Neuron (in vitro differentiated cells): Measurements from ENCODE around the gene RFX5.

ENCODE experiments used
- H2AFZ ChIP-seq: one replicate; pipeline ENCODE4 v1.6.1; 2013; ENCODE audit warnings: low read depth, mild to moderate bottlenecking, inconsistent platforms, low read length, moderate library complexity
- H3K27me3 ChIP-seq: one replicate; pipeline ENCODE4 v1.6.1; 2013; ENCODE audit warnings: low read length; ENCODE audit not compliant: insufficient read depth
- H3K36me3 ChIP-seq: one replicate; pipeline ENCODE4 v1.6.1; 2013; ENCODE audit warnings: low read length; ENCODE audit not compliant: insufficient read depth
- H3K4me1 ChIP-seq: one replicate; pipeline ENCODE4 v1.6.1; 2013; ENCODE audit warnings: low read length; ENCODE audit not compliant: insufficient read depth
- H3K4me3 ChIP-seq: 2 replicates; pipeline ENCODE4 v1.5.1; 2013; ENCODE audit warnings: mild to moderate bottlenecking, low read length, moderate library complexity
- H3K9me3 ChIP-seq: one replicate; pipeline ENCODE4 v1.6.1; 2013; ENCODE audit warnings: low read length

Gene RFX5

DNA sequence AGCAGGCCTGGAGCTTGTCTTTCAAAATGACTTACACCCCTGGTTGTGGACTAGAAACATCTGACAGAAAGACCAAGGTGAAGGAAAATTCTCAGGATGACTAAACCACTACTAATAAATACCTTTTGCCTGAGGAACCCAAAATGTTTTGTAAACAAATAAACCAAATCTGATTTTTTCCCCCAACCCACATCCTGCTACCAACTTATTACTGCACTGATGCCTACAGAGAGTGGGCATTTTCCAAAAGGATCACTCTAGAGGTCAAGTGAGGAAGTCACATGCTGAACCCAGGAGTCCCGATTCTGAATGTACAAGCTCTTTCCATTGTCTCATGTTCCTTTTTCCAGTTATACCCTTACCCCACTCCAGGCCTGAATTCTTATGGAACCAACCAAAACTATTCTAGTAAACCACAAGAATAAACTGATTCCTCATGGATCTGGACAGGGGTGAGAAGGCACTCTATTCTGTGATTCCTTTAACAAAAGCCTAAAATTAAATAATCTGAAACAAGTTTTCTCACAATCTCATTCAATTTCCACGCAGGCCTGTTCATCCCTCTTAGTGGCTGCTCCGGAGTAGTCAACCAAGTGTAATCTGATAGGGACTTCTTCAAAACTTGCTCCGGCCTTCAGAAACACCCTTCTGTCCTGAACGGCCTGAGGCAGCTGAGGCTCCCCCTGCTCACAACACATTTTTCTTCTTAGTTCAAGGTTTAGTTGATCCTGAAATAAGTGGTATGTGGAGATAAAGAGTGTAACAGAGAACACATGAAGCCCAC is 21.2 kb downstream of the RFX5 start:
- no peaks in the 10 kb centered on the region for H3K9me3 ChIP-seq
- H3K36me3 ChIP-seq = peaks cover 12% of the 10 kb centered on the region
- peak overlapping the region; percentile 99 for H3K4me3 ChIP-seq
- no peaks in the 10 kb centered on the region for H3K27me3 ChIP-seq
- H3K4me1 ChIP-seq = peaks cover 18% of the 10 kb centered on the region
- H2AFZ ChIP-seq = no peak overlapping the region

DNA sequence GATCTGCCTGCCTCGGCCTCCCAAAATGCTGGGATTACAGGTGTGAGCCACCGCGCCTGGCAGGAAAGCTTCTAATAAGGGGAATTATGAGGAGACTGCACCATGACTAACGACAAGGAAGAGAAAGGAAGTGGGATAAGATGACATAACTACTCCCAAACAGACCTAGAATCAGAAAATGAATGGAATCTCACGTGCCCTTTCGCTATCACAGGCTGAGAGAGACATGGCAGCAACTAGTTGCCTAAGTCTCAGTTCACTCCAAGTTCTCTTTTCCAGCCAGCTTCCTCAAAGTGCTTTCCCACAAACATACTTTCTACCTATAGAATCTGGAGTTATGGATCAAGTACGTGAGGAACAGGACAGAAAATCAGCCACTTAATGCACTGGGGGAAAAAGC is 21.8 kb downstream of the RFX5 start:
- Histone ChIP-seq H3K36me3 (peaks cover 15% of the 10 kb centered on the region), H3K27me3 (no peaks in the 10 kb centered on the region), H3K4me3 (no peak overlapping the region), H3K9me3 (no peaks in the 10 kb centered on the region), H3K4me1 (peaks cover 18% of the 10 kb centered on the region), H2AFZ (no peak overlapping the region)

DNA sequence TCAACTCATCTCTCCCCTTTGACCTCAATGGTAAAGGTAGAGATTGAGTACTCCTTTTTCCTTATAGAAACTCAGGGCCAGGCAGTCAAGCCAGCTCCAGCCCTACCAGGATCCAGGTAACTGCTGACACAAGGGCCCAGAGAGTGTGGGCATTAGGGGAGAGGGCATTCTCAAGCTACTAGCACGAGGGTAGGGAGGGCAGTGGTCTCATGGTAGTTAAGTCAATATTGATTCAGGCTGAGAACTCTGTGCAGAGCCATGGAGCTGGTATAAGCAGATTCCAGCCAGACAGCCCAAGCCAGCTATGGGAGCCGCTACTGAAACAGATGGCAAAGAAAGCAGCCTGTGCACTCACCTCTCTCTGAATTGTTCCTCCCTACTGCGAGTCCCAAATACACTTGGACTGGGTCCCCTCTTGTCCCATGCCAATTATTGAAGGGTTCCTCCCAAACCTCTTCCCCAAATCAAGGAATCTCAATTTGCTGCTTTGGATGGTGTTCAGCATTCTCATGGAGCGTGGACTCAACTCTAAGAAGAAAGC is 22.6 kb downstream of the RFX5 start:
- Histone ChIP-seq H2AFZ (no peak overlapping the region), H3K4me3 (no peak overlapping the region), H3K27me3 (no peaks in the 10 kb centered on the region), H3K4me1 (peaks cover 18% of the 10 kb centered on the region), H3K9me3 (no peaks in the 10 kb centered on the region), H3K36me3 (peaks cover 15% of the 10 kb centered on the region)

GRCh38 chr1:151318975-151319374 is 28.1 kb downstream of the RFX5 start:
- H3K36me3 ChIP-seq = peaks cover 34% of the 10 kb centered on the region

GRCh38 chr1:151315565-151316235 is 31.4 kb downstream of the RFX5 start:
- Histone ChIP-seq H3K4me1 (no peaks in the 10 kb centered on the region), H3K4me3 (no peak overlapping the region), H2AFZ (no peak overlapping the region), H3K27me3 (no peaks in the 10 kb centered on the region), H3K36me3 (peaks cover 50% of the 10 kb centered on the region), H3K9me3 (no peaks in the 10 kb centered on the region)

More at GRCh38 chr1:151318975-151319374, 28.1 kb downstream of the RFX5 start:
- Histone ChIP-seq H2AFZ (no peak overlapping the region), H3K9me3 (no peaks in the 10 kb centered on the region), H3K4me1 (no peaks in the 10 kb centered on the region), H3K4me3 (no peak overlapping the region), H3K27me3 (no peaks in the 10 kb centered on the region)

DNA sequence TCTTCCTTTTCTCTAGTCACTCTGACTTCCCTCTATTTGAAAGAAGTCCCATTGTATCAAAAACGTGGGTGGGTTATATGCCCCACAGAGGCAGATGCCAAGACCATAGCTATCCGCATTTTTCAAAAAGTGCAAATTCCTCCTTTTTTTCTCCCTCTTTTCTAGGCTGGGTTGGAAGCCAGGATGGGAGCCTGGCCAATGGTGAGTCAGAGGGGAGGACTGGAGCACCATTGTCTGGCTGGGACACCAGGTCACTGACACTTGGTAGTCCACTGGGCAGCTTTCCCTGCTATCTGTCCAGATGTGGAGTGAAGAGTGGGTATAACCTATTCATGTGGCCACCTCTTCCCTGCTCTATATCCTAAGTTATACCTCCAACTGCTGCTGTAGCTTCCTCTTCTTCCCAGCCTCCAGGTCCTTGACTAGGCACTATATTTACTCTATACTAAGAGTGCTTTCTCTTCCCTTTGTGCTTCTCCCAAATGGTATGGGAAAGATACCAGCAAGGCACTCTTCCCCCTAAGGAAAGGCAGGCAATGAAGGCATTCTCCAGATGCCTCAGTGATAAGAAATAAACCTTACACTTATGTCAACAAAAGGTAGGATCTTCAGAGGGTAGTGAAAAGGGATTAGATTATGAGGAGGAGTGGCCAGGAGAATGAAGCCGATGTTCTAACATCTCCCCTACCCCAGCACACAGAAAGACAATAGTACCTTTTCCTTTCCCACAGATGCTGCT is 32.7 kb downstream of the RFX5 start:
- H3K36me3 ChIP-seq = peaks cover 54% of the 10 kb centered on the region
- no peaks in the 10 kb centered on the region for H3K9me3 ChIP-seq
- H3K4me1 ChIP-seq = no peaks in the 10 kb centered on the region
- no peak overlapping the region for H2AFZ ChIP-seq
- no peak overlapping the region for H3K4me3 ChIP-seq
- H3K27me3 ChIP-seq = no peaks in the 10 kb centered on the region

- Histone ChIP-seq H3K4me3 (no peak overlapping the region), H3K27me3 (no peaks in the 10 kb centered on the region), H3K9me3 (no peaks in the 10 kb centered on the region), H3K4me1 (no peaks in the 10 kb centered on the region), H3K36me3 (peaks cover 57% of the 10 kb centered on the region), H2AFZ (no peak overlapping the region)
Observed at GRCh38 chr1:151313501-151313900, 33.6 kb downstream of the RFX5 start.

DNA sequence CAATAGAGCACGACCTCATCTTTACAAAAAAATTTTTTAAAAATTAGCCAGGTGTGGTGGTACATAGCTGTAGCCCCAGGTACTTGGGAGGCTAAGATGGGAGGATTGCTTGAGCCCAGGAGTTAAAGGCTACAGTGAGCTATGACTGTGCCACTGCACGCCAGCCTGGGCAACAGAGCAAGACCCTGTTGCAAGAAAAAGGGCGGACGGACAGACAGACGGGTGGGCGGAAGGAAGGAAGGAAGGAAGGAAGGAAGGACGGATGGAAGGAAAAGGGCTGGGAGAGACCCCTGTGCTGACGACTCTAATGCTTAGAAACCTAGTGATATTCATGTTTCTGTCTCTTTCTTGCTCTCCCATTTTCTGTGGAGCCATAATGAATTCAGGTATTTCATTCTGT is 34.2 kb downstream of the RFX5 start:
- Histone ChIP-seq H3K27me3 (no peaks in the 10 kb centered on the region), H3K4me3 (no peak overlapping the region), H3K9me3 (no peaks in the 10 kb centered on the region), H3K4me1 (no peaks in the 10 kb centered on the region), H3K36me3 (peaks cover 64% of the 10 kb centered on the region), H2AFZ (no peak overlapping the region)

GRCh38 chr1:151312411-151312810 is 34.6 kb downstream of the RFX5 start:
- Histone ChIP-seq H3K4me3 (no peak overlapping the region), H3K27me3 (no peaks in the 10 kb centered on the region), H3K4me1 (no peaks in the 10 kb centered on the region), H2AFZ (no peak overlapping the region), H3K9me3 (no peaks in the 10 kb centered on the region), H3K36me3 (peaks cover 65% of the 10 kb centered on the region)

- Histone ChIP-seq H3K4me3 (no peak overlapping the region), H3K4me1 (no peaks in the 10 kb centered on the region), H3K9me3 (no peaks in the 10 kb centered on the region), H2AFZ (no peak overlapping the region), H3K36me3 (peaks cover 68% of the 10 kb centered on the region), H3K27me3 (no peaks in the 10 kb centered on the region)
Observed at GRCh38 chr1:151311589-151312331, 35.3 kb downstream of the RFX5 start.

GRCh38 chr1:151311011-151311410 is 36.0 kb downstream of the RFX5 start:
- H3K4me1 ChIP-seq = no peaks in the 10 kb centered on the region
- H3K36me3 ChIP-seq = peaks cover 69% of the 10 kb centered on the region
- no peaks in the 10 kb centered on the region for H3K27me3 ChIP-seq

GRCh38 chr1:151309811-151310323 is 37.2 kb downstream of the RFX5 start:
- Histone ChIP-seq H3K9me3 (no peaks in the 10 kb centered on the region), H3K4me1 (no peaks in the 10 kb centered on the region), H3K4me3 (no peak overlapping the region), H2AFZ (no peak overlapping the region), H3K36me3 (peaks cover 71% of the 10 kb centered on the region), H3K27me3 (no peaks in the 10 kb centered on the region)

More at GRCh38 chr1:151311011-151311410, 36.0 kb downstream of the RFX5 start:
- H2AFZ ChIP-seq = no peak overlapping the region
- H3K4me3 ChIP-seq = no peak overlapping the region
- H3K9me3 ChIP-seq = no peaks in the 10 kb centered on the region
